NT2/D1 (cell line): Measurements from ENCODE around the gene MGAT5B.

Experiments
- DNase-seq: peaks from one replicate; pipeline ENCODE4 v3.0.0-alpha.2; 2011; ENCODE audit warnings: low read depth, low spot score
- H3K27me3 ChIP-seq: 2 replicates; pipeline ENCODE4 v1.6.0; 2011; ENCODE audit warnings: mild to moderate bottlenecking; ENCODE audit not compliant: insufficient read length, insufficient read depth
- H3K36me3 ChIP-seq: 2 replicates; pipeline ENCODE4 v1.6.1; 2011; ENCODE audit warnings: mild to moderate bottlenecking, low read length, mixed read lengths; ENCODE audit not compliant: insufficient read depth, insufficient read length
- H3K4me1 ChIP-seq: 2 replicates; pipeline ENCODE4 v1.5.1; 2011; ENCODE audit not compliant: insufficient read depth, insufficient read length
- H3K4me3 ChIP-seq: 2 replicates; pipeline ENCODE4 v1.5.1; 2011; ENCODE audit warnings: low read depth; ENCODE audit not compliant: insufficient read length
- H3K9ac ChIP-seq: 2 replicates; pipeline ENCODE4 v1.6.0; 2011; ENCODE audit warnings: low read depth; ENCODE audit not compliant: insufficient read length
- H3K9me3 ChIP-seq: 2 replicates; pipeline ENCODE4 v1.5.1; 2011; ENCODE audit warnings: mild to moderate bottlenecking, low read length; ENCODE audit not compliant: insufficient read depth
- SUZ12 ChIP-seq: IDR thresholded peaks from 2 replicates; pipeline ENCODE4 v1.6.1; 2011; ENCODE audit not compliant: insufficient read length, insufficient read depth; ENCODE audit errors: extremely low read depth
- YY1 ChIP-seq: IDR thresholded peaks from 2 replicates; pipeline ENCODE4 v1.6.1; 2011; ENCODE audit not compliant: insufficient read length, insufficient read depth
- ZNF274 ChIP-seq: IDR thresholded peaks from 2 replicates; pipeline ENCODE4 v1.6.1; 2011; ENCODE audit warnings: mild to moderate bottlenecking, low read depth, low read length

The MGAT5B gene

DNA sequence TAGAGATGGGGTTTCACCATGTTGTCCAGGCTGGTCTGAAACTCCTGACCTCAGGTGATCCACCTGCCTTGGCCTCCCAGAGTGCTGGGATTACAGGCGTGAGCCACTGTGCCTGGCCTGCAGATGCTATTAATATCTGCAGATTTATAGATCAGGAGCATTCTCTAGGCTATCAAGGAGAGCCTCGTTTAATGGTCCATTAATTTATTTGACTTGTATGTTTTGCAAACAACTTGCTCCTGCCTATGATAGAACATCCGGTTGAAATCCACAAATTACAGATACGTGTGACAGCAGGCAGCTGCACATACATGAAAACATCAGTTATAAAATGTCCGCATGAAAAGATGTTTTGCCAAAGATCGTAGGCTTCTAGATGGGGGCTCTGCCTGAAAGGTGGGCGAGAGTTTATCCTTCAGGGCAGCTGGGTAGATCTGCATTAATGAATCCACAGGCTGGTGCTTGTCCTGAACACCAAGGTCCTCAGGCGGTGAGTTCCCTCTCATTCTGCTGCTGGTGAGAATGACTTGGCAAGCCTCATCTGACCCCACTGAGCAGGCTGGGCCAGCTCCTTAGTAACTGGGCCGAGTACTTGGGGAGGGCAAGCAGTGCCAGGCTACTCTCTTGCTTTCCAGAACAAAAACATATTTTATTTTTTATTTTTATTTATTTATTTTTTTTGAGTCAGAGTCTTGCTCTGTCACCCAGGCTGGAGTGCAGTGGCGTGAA, 37.1 kb upstream of the MGAT5B start:
- H3K9ac ChIP-seq, result no peak overlapping the region
- no peaks in the 10 kb centered on the region for H3K4me1 ChIP-seq
- no peaks in the 10 kb centered on the region for H3K9me3 ChIP-seq
- no peaks in the 10 kb centered on the region for H3K27me3 ChIP-seq
- TF ChIP-seq ZNF274 (no peak), SUZ12 (no peak), YY1 (no peak)
- H3K4me3 ChIP-seq, result no peak overlapping the region
- no peaks in the 10 kb centered on the region for H3K36me3 ChIP-seq
- DNase-seq, result no peak

DNA sequence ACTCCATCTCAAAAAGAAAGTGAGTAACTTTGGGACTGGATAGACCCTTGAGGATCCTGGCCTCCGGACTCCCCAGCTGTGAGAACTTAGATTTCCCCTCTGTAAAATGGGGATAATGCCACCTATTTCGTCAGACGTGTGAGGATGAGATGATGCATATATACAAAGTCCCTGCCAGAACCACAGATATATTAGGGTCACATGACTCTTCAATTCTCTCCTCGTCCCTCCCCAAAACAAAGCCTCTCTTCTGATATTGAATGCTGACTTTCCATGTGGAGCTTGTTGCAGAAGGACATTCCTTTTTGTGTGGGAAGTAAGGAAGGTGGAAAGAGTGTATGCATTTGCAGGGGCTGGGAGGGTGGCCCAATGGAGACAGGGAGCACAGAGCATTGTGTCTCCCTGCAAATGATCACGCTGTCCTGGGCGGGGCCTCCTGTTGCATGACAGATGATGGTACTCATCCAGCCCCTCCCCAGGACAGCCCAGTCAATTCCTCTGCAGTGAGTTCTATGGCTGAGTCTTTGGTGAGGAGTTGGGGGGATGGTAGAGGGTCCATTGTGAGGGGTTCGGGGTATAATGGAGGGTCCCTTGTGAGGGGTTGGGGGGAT, 35.1 kb upstream of the MGAT5B start:
- Histone ChIP-seq H3K27me3 (no peaks in the 10 kb centered on the region), H3K4me1 (no peaks in the 10 kb centered on the region), H3K9me3 (no peaks in the 10 kb centered on the region), H3K9ac (no peak overlapping the region), H3K4me3 (no peak overlapping the region), H3K36me3 (no peaks in the 10 kb centered on the region)
- DNase-seq, result no peak
- no peak for TF ChIP-seq SUZ12
- no peak for TF ChIP-seq ZNF274

DNA sequence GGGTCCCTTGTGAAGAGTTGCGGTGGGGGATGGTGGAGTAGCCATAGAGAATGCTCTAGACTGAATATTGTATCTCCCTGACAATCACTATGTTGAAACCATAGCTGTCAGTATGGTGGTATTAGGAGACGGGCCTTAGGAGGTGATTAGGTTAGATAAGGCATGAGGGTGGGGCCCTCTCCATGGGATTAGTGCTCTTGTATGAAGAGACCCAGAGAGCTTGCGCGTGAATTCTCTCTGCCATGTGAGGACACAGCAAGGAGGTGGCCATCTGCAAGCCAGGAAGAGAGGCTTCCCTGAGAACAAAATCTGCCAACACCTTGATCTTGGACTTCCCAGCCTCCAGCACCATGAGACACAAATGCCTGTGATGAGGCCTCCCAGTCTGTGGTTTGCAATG, 34.5 kb upstream of the MGAT5B start:
- Histone ChIP-seq H3K9ac (no peak overlapping the region), H3K4me1 (no peaks in the 10 kb centered on the region), H3K27me3 (no peaks in the 10 kb centered on the region), H3K4me3 (no peak overlapping the region), H3K9me3 (no peaks in the 10 kb centered on the region), H3K36me3 (no peaks in the 10 kb centered on the region)
- DNase-seq, result no peak
- TF ChIP-seq YY1 (no peak), ZNF274 (no peak), SUZ12 (no peak)

DNA sequence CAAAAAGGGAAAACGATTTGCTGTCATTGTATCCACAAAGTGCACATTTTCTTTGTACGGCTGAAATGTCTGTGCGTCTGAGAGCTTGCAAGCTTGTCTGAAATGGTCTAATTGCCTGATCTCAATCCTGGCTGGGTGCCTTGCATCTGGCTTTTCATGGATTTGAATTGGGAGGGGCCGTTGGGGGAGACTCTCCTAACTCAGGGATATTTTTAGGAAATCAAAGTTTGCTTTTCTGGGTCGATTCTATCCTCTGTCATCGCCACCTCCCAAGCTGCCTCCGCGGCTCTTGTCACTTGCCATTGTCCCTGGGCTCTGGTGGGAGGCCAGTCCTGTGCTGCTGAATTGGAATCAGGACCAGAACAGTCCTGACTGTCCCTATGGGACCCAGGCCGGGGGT, 33.3 kb upstream of the MGAT5B start:
- peaks cover 4% of the 10 kb centered on the region for H3K4me1 ChIP-seq
- no peak overlapping the region for H3K4me3 ChIP-seq
- TF ChIP-seq SUZ12 (no peak), ZNF274 (no peak), YY1 (no peak)
- no peaks in the 10 kb centered on the region for H3K27me3 ChIP-seq
- no peak overlapping the region for H3K9ac ChIP-seq
- no peak for DNase-seq
- H3K36me3 ChIP-seq, result no peaks in the 10 kb centered on the region
- no peaks in the 10 kb centered on the region for H3K9me3 ChIP-seq

DNA sequence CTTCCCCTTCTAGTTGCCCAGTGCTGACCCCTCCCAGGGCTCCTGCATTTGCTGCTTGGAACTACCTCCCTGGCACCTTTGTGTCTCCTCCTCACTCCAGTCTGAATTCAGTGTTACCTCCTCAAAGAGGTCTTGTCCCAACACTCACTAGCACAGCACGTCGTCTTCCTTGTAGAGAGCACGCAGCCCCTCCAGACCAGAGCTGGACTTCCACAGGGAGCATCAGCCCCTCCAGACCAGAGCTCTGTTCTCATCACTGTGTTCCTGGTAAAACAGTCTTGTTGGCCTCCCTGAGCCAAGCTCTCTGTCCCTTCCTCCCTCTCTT, 27.8 kb upstream of the MGAT5B start:
- H3K27me3 ChIP-seq, result peaks cover 8% of the 10 kb centered on the region
- no peaks in the 10 kb centered on the region for H3K36me3 ChIP-seq
- H3K9ac ChIP-seq, result peak overlapping the region; percentile 78
- no peak for TF ChIP-seq SUZ12
- TF ChIP-seq YY1, result no peak
- no peak for TF ChIP-seq ZNF274
- H3K4me1 ChIP-seq, result peaks cover 18% of the 10 kb centered on the region
- H3K9me3 ChIP-seq, result no peaks in the 10 kb centered on the region
- peak overlapping the region; percentile 44 for H3K4me3 ChIP-seq
- no peak for DNase-seq

DNA sequence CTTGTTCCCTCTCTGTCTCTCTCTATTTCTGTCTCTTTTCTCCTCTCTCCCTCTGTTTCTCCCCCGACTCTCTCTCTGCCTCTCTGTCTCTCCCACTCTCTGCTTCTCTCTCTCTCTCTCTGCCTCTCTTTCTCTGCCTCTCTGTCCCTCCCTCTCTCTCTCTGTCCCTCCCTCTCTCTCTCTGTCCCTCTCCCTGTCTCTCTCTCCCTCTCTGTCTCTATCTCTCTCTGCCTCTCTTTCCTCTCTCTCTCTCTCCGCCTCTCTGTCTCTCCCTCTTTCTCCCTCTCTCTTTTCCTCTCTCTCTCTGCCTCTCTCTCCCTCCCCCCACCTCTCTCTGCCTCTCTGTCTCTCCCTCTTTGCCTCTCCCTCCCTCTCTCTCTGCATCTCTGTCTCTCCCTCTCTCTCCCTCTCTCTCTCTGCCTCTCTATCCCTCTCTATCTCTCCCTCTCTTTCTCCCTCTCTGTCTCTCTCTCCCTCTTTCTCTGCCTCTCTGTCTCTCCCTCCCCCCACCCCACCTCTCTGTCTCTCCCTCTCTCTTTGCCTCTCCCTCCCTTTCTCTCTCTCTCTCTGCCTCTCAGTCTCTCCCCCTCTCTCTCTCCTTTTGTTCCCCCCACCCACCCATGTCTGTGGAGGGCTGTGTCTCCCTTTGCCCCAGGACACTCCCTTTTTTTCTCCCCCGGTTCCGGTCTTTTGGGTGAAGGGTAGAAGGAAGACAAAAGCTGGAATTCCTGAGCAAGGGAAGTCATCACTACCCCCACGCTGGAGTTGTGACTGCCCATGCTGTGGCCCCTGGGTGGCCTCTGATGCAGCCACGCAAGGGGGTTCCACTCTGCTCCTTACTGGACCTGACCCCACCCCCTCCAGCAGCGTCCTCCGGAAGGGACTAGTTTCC, 27.1 kb upstream of the MGAT5B start:
- no peak for DNase-seq
- no peak for TF ChIP-seq YY1
- no peak for TF ChIP-seq SUZ12
- TF ChIP-seq ZNF274, result no peak
- H3K27me3 ChIP-seq, result peaks cover 8% of the 10 kb centered on the region
- H3K9ac ChIP-seq, result peak overlapping the region; percentile 78
- peaks cover 18% of the 10 kb centered on the region for H3K4me1 ChIP-seq
- no peaks in the 10 kb centered on the region for H3K36me3 ChIP-seq
- H3K4me3 ChIP-seq, result peak overlapping the region; percentile 44
- no peaks in the 10 kb centered on the region for H3K9me3 ChIP-seq
